Measurements from ENCODE around the gene HIP1R.

- TF ChIP-seq CTCF (conservative IDR thresholded peaks at IDR 0.05; ENCODE audit: low read depth in 2 of 2), result no peak
- no peak for TF ChIP-seq REST (IDR thresholded peaks at IDR 0.05; ENCODE audit: unreplicated experiment)
- no peak for TF ChIP-seq POLR2AphosphoS5 (IDR thresholded peaks at IDR 0.05; ENCODE audit: low read depth)
- TF ChIP-seq EZH2phosphoT487 (IDR thresholded peaks at IDR 0.05; ENCODE audit: unreplicated experiment), result no peak
- TF ChIP-seq JUNB (IDR thresholded peaks at IDR 0.05; ENCODE audit: unreplicated experiment), result no peak
- TF ChIP-seq NANOG (IDR thresholded peaks at IDR 0.05; ENCODE audit: borderline replicate concordance), result no peak
- no peak for TF ChIP-seq ZNF331 (CRISPR knock-in tag; IDR thresholded peaks at IDR 0.05; ENCODE audit: low read depth)
- TF ChIP-seq CREB1 (CRISPR knock-in tag; IDR thresholded peaks at IDR 0.05; ENCODE audit: low read depth), result no peak
- no peak for TF ChIP-seq EZH2 (IDR thresholded peaks at IDR 0.05; ENCODE audit: low read depth, unreplicated experiment)
- no peak for TF ChIP-seq ZNF114 (CRISPR knock-in tag; IDR thresholded peaks at IDR 0.05)
- TF ChIP-seq STAT1 (IDR thresholded peaks at IDR 0.05; ENCODE audit: unreplicated experiment), result no peak
- no peak for TF ChIP-seq ETS1 (IDR thresholded peaks at IDR 0.05)
These were observed 49.0 kb downstream of the HIP1R start for GRCh38 chr12:122884091-122884826.

Data from GM23338 (cell line).